ENCODE measurements around the gene ECHDC1. TPM values are rescaled to one million over a fixed set of nuclear protein-coding genes. Genes with fewer than 3 reads are reported as not detected.
"Not testable (repeated sequence)": the region's sequence is repeated elsewhere in the genome, so short reads cannot be mapped to it uniquely, and the experiment has no call there.

Gene ECHDC1
- total RNA-seq, 4 donors from 2014 or later, result 25.8 to 42.4 (median 34.6) TPM

DNA sequence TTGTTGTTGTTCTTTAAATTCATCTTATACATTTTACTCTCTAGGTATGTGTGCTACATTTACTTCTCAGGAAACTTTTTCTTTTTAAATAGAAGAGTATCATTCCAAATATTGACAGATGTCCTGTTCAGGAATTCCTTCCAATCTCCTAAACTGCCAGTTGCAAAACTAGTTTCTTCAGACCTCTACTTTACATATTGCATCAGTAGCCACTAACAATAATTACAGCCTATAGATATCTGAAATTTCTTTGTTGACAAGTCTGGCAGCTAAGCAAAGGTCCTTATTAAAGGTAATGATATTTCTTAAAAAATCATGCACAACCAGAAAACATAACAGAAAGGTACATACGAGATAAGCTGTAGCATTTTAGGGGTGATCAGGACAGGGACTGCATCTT, 4.5 kb downstream of the ECHDC1 start:
- WGBS, 2 donors, result 73 to 77% methylated on average over 1 of the region's 1 CpG
- DNase-seq (ENCODE audit: low spot score in 2 of 2), result no peak
- intact Hi-C loops (cut with DNase I; ENCODE audit: low total_unique reads), result no loop called here
- TF ChIP-seq, protein P1, sequence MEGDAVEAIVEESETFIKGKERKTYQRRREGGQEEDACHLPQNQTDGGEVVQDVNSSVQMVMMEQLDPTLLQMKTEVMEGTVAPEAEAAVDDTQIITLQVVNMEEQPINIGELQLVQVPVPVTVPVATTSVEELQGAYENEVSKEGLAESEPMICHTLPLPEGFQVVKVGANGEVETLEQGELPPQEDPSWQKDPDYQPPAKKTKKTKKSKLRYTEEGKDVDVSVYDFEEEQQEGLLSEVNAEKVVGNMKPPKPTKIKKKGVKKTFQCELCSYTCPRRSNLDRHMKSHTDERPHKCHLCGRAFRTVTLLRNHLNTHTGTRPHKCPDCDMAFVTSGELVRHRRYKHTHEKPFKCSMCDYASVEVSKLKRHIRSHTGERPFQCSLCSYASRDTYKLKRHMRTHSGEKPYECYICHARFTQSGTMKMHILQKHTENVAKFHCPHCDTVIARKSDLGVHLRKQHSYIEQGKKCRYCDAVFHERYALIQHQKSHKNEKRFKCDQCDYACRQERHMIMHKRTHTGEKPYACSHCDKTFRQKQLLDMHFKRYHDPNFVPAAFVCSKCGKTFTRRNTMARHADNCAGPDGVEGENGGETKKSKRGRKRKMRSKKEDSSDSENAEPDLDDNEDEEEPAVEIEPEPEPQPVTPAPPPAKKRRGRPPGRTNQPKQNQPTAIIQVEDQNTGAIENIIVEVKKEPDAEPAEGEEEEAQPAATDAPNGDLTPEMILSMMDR (IDR thresholded peaks at IDR 0.05), result no peak
- TF ChIP-seq POLR2A (IDR thresholded peaks at IDR 0.05), result no peak
- H3K4me3 ChIP-seq (ENCODE audit: low read depth, poor library complexity, severe bottlenecking), result no peak overlapping the region

DNA sequence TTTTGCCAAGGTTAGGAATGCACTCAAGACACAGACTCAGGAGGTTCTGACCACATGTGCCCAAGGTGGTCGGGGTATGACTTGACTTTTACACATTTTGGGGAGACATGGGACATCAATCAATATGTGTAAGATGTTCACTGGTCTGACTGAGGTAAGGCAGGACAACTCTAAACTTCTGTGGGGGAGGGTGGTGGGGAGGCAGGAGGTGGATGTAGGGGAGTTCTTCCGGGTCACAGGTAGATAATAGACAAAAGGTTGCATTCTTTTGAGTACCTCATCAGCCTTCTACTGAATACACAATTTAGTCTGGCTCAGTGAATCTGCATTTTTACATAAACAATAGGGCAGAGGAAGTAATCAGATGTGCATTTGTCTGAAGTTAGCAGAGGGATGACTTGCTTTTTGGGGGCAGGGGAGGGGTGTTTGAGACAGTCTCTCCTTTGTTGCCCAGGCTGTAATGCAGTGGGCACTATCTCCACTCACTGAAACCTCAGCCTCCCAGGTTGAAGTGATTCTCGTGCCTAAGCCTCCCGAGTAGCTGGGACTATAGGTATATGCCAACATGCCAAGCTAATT, 10.9 kb downstream of the ECHDC1 start:
- 70% methylated on average over 4 of the region's 4 CpGs for WGBS, 2 donors
- no peak for DNase-seq (ENCODE audit: low spot score in 2 of 2)
- intact Hi-C loops (cut with DNase I; ENCODE audit: low total_unique reads), result no loop called here
- no peak for TF ChIP-seq POLR2A (IDR thresholded peaks at IDR 0.05)
- TF ChIP-seq, protein P1 (IDR thresholded peaks at IDR 0.05), result no peak
- H3K4me3 ChIP-seq (ENCODE audit: low read depth, poor library complexity, severe bottlenecking), result no peak overlapping the region

DNA sequence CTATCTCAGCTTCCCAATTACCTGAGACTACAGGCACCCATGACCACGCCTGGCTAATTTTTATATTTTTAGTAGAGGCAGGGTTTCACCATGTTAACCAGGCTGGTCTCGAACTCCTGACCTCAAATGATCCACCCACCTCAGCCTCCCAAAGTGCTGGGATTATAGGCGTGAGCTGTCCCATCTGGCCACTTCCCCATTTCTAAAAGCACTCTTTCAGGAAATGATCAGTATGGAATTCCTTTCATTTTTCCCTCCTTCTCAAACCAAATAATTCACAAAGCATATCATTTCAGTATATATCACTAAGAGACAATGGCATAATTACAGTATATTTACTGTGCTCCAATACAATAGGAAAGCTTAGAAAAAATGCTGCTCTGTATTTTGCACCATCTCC, 12.2 kb downstream of the ECHDC1 start:
- intact Hi-C loops (cut with DNase I; ENCODE audit: low total_unique reads); DNase-seq (ENCODE audit: low spot score in 2 of 2); H3K4me3 ChIP-seq (ENCODE audit: low read depth, poor library complexity, severe bottlenecking): not testable (repeated sequence)
- 91 to 96% methylated on average over 3 of the region's 3 CpGs for WGBS, 2 donors

DNA sequence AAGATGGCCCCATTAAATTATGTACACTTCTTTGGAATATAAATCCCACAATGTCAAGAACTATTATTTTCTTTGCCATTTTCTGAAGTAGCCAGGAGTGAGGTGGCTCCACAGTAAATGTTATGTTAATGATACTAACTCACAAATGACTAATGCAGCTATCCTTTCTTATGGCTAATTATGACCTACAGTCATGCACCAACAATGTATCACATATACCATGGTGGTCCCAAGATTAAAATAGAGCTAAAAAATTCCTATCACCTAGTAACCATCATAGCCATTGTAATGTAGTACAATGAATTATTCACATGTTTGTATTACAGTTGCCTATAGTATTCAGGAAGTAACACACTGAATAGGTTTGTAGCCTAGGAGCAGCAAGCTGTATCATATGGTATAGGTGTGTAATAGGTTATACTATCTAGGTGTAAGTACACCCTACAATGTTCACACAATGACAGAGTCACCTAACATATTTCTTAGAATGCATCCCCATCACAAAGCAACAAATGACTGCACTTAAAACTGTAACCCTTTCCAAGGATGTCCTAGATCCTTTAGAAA, 15.3 kb downstream of the ECHDC1 start:
- intact Hi-C loops (cut with DNase I; ENCODE audit: low total_unique reads), result no loop called here
- DNase-seq (ENCODE audit: low spot score in 2 of 2), result no peak
- no peak overlapping the region for H3K4me3 ChIP-seq (ENCODE audit: low read depth, poor library complexity, severe bottlenecking)
- TF ChIP-seq, protein P1 (IDR thresholded peaks at IDR 0.05), result no peak
- no peak for TF ChIP-seq POLR2A (IDR thresholded peaks at IDR 0.05)

DNA sequence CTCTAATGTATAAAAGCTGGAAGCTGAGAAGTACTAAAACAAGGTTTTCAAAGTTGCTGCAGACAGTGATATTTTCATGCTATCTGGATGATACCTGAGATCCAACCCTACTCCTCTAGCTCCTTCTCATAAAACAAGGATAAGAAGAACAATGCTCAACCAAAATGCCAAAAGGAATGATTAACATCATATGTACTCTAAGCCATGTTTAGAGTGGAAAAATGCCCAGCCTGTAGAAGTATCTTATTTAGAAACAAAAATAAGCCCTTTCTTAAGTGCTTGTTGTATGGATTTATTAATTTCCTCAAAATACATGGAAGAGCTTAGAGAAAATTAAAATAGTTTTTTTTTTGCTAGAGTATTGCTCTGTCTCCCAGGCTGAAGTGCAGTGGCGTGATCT, 23.7 kb downstream of the ECHDC1 start:
- WGBS, 2 donors, result 94 to 100% methylated on average over 1 of the region's 1 CpG
- intact Hi-C loops (cut with DNase I; ENCODE audit: low total_unique reads), result no loop called here
- H3K4me3 ChIP-seq (ENCODE audit: low read depth, poor library complexity, severe bottlenecking), result no peak overlapping the region

DNA sequence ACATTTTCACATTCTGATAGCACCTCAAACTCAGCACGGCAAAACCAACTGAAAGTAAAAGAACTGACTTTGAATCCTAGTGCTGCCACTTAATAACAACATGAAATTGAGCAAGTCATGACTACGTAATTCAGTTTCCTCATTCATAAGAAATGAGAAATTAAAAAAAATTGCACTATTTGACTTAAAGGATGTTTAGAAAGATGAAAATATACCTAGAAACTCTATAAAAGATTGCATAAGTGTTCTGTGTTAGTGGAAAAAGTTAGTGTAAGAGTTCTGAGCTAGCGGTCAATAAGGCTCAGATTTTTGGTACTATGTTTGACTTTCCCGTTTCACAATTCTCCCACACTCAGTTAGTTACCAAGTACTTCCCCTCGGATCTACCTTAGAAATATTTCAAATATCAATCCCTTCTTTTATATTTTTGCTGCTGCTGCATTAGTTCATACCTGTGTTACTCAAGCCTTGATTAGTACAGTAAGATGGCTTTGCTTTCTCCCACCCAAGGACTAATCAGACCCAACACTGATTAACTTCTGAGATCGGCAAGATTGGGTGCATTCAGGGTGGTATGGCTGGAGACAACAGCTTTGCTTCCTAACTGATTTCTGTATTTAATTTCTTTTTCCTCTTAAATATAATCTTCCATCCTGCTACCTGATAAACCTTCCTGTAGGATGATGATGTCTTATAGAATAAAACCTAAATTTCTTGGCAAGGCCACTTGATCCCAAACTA, 25.9 kb downstream of the ECHDC1 start:
- 77 to 92% methylated on average over 6 of the region's 6 CpGs for WGBS, 2 donors
- H3K4me3 ChIP-seq (ENCODE audit: low read depth, poor library complexity, severe bottlenecking), result no peak overlapping the region
- TF ChIP-seq, protein P1 (IDR thresholded peaks at IDR 0.05), result no peak
- no peak for TF ChIP-seq POLR2A (IDR thresholded peaks at IDR 0.05)
- intact Hi-C loops (cut with DNase I; ENCODE audit: low total_unique reads), result no loop called here
- DNase-seq (ENCODE audit: low spot score in 2 of 2), result no peak

More for the DNA sequence above, 23.7 kb downstream of the ECHDC1 start:
- TF ChIP-seq, protein P1 (IDR thresholded peaks at IDR 0.05), result no peak
- no peak for TF ChIP-seq POLR2A (IDR thresholded peaks at IDR 0.05)
- no peak for DNase-seq (ENCODE audit: low spot score in 2 of 2)

All from lower leg skin (tissue), 4 donors.